Stimulated activated CD8-positive, alpha-beta memory T cell treated with anti-CD3 and anti-CD28 coated beads, Interleukin-2, amount 100 ng/mL, for 48 hours (primary cell): ENCODE measurements around the gene XRN1.
"Not testable (repeated sequence)": the region's sequence is repeated elsewhere in the genome, so short reads cannot be mapped to it uniquely, and the experiment has no call there.

ENCODE experiments used
- DNase-seq, 2 donors: peaks; one replicate each; pipeline ENCODE4 v3.0.0-alpha.2; 2020; ENCODE audit warnings: low read depth in 2 of 2

The XRN1 gene

GRCh38 chr3:142324275-142324953 lies 123.4 kb downstream of the XRN1 start:
- DNase-seq, result not testable (repeated sequence)

- no peak for DNase-seq
These were observed 127.9 kb downstream of the XRN1 start for GRCh38 chr3:142319912-142320311.

- DNase-seq, result no peak
These were observed 128.7 kb downstream of the XRN1 start for GRCh38 chr3:142319094-142319493.

GRCh38 chr3:142318331-142318730 lies 129.5 kb downstream of the XRN1 start:
- no peak for DNase-seq

GRCh38 chr3:142315978-142316388 lies 131.9 kb downstream of the XRN1 start:
- DNase-seq, result not testable (repeated sequence)

- DNase-seq, result no peak
These were observed 132.8 kb downstream of the XRN1 start for GRCh38 chr3:142315083-142315482.

- no peak for DNase-seq
These were observed 137.4 kb downstream of the XRN1 start for GRCh38 chr3:142310439-142310838.

- not testable (repeated sequence) for DNase-seq
These were observed 145.0 kb downstream of the XRN1 start for GRCh38 chr3:142302847-142303246.

GRCh38 chr3:142298626-142299025 lies 149.2 kb downstream of the XRN1 start:
- DNase-seq, result no peak

- DNase-seq, result no peak
These were observed 151.3 kb downstream of the XRN1 start for GRCh38 chr3:142296507-142296906.

- no peak for DNase-seq
These were observed 159.8 kb downstream of the XRN1 start for GRCh38 chr3:142287866-142288638.

- no peak for DNase-seq
These were observed 162.7 kb downstream of the XRN1 start for GRCh38 chr3:142285083-142285517.

GRCh38 chr3:142282503-142282902 lies 165.3 kb downstream of the XRN1 start:
- DNase-seq, result no peak

GRCh38 chr3:142281474-142281873 lies 166.4 kb downstream of the XRN1 start:
- no peak for DNase-seq

- DNase-seq, result no peak
These were observed 167.8 kb downstream of the XRN1 start for GRCh38 chr3:142279965-142280590.

GRCh38 chr3:142278451-142278850 lies 169.4 kb downstream of the XRN1 start:
- no peak for DNase-seq

- DNase-seq, result no peak
These were observed 171.1 kb downstream of the XRN1 start for GRCh38 chr3:142276781-142277180.

GRCh38 chr3:142275856-142276255 lies 172.0 kb downstream of the XRN1 start:
- DNase-seq, result no peak

GRCh38 chr3:142274908-142275307 lies 172.9 kb downstream of the XRN1 start:
- no peak for DNase-seq

GRCh38 chr3:142273501-142273900 lies 174.3 kb downstream of the XRN1 start:
- no peak for DNase-seq

GRCh38 chr3:142272200-142272891 lies 175.5 kb downstream of the XRN1 start:
- DNase-seq, result no peak

GRCh38 chr3:142270407-142270806 lies 177.4 kb downstream of the XRN1 start:
- DNase-seq, result no peak
